A172 (cell line): Measurements from ENCODE around the gene SRSF4. TPM values are rescaled to one million over a fixed set of nuclear protein-coding genes. Genes with fewer than 3 reads are reported as not detected.
"Not testable (repeated sequence)": the region's sequence is repeated elsewhere in the genome, so short reads cannot be mapped to it uniquely, and the experiment has no call there.

Source experiments
- DNase-seq: peaks from one replicate; pipeline ENCODE4 v3.0.0-alpha.2; 2015; ENCODE audit warnings: low spot score
- total RNA-seq: library from RNA; depleted of rRNA; stranded (reverse); fragments of >200 nt; shearing (Covaris generic); gene quantifications from 2 replicates; pipeline ENCODE4 v1.2.3, GENCODE V29; 2014

Gene SRSF4
- total RNA-seq, 1 experiment from 2014 or later: 31.3 TPM

GRCh38 chr1:29162476-29163138 lies 19.1 kb downstream of the SRSF4 start:
- no peak for DNase-seq

DNA sequence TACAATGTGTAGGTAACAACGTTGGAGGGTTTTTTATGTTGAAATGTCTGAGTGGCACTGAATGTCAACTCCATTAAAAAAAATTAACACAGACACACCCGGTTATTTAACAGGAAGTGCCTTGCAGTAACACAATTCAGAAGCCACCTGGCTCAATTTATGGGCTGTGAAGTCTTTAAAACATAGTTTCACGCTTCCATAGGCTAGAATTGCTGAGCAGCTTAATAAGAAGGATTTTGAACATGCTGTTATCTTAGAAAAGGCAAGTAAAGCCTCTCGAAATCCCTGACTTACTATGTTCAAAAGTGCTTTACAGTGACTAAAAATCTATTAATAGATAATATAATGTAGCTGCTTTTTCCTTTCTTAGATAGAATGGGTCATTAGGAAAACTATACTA lies 19.7 kb downstream of the SRSF4 start:
- DNase-seq: no peak

DNA sequence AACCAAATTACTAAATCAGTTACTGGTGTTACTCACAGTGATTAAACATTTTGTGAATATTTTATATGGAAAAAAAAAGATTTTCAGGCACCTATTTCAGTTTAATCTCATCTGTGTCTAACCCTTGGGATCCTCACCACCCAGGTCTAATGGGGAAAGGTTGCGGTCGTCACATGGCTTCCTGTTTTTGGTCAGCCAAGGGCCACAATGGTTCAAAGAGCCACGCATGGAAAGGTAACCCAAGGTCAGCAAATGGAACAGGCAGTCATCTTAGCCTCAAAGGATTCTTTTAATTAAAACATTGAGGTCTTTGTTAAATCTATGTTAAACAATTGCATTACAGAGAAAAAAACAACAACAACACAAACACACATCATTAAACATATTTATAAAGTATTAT lies 21.9 kb downstream of the SRSF4 start:
- no peak for DNase-seq

- DNase-seq: no peak
Observed at GRCh38 chr1:29157269-29157601, 24.5 kb downstream of the SRSF4 start.

- no peak for DNase-seq
Observed at GRCh38 chr1:29156543-29157268, 25.0 kb downstream of the SRSF4 start.

- no peak for DNase-seq
Observed at GRCh38 chr1:29152046-29152805, 29.5 kb downstream of the SRSF4 start.

DNA sequence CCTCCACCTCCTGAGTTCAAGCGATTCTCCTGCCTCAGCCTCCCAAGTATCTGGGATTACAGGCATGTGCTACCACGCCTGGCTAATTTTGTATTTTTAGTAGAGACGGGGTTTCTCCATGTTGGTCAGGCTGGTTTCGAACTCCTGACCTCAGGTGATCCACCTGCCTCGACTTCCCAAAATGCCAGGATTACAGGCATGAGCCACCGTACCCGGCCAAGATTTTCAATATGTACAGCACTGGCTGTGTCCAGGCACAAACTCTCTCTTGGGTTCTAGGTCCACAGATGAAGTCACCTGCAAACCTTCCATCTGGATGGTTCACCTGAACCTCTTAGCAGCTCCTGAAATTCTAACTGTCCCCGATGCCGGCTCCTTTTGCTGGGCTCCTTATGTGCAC lies 31.4 kb downstream of the SRSF4 start:
- DNase-seq: not testable (repeated sequence)

DNA sequence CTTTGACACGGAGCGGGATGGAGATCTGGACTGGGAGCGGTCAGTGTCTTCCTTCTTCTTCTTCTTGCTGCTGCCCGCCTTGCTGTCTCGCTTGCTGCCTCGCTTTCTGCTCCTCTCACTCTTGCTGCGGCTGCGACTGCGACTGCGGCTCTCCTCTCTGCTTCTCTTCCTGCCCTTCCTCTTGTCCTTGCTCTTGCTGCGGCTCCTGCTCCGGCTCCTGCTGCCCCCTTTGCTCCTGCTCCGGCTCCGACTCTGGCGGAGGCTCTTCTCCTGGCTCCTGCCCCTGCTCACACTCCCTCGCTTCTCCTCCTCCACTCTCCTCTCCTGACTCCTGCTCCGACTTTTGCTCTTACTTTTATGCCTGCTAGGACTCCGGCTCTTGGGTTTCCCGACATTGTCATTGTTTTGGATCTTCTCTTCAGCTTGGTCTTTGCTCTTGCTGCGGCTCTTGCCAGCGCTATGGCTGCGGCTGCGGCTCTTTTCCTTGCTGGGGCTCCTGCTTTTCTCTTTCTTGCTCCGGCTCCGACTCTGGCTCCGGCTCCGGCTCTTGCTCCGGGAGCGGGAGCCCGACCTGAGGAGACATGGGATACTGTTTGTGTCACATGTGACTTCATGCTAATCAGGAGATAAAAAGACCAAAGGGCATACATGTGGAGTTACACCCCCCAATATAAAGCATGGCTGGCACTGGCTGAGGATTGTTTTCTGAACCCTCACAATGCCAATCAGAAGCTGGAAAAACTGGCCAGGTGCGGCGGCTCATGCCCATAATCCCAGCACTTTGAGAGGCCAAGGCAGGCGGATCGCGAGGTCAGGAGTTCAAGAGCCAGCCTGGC lies 32.8 kb downstream of the SRSF4 start:
- no peak for DNase-seq

DNA sequence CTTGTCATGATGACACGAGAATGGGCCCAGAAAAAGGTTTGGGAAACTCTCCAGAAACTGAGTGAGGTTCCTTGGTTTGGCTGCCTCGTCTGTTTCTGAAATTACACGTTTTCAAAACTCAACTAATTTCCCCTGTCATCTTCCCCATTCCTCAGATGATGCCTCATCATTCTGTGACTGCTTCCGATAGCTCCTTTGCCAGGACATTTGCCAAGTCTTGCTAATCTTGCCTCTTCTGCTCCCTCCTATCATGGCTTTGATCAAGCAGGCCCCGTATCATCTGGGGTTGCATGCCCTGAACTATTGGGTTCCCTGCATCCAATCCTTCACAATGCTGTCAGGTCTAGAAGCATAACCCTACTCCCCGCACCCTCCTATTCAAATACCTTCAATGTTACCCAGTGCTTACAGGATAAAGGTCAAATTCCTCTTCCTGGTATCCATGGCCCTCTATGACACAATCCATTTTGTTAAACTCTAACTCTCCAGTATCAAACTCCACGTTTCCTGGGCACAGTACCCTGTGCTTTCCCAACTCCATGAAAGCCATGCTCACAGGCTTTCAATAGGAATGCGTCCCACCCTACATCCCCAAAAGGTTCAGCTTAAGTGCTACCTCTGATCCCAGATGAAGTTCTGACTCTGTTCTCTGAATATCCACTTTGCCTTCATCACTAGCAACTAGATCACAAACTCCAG lies 35.8 kb downstream of the SRSF4 start:
- DNase-seq: peak; percentile 10

GRCh38 chr1:29144178-29144577 lies 37.5 kb downstream of the SRSF4 start:
- no peak for DNase-seq

DNA sequence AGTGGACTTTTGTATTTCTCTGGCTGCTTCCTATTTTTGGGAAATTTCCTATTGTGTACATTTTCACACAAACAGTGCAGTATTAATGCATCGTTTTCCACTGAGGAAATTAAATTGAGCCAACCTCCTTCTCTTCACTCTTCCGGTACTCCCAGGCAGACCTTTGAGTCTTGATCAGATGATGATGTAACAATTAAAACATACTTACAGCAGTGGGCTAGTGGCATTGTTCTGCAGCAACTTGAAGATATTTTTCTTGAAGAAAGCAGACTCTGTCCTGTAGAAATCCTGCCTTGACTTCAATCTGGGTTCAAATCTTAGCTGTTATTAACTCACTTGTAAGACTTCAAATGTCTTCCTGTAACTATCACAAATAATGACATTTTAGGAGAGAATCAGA lies 39.0 kb downstream of the SRSF4 start:
- DNase-seq: no peak

GRCh38 chr1:29136391-29136915 lies 45.2 kb downstream of the SRSF4 start:
- DNase-seq: no peak

- no peak for DNase-seq
Observed at GRCh38 chr1:29134695-29135028, 47.0 kb downstream of the SRSF4 start.

GRCh38 chr1:29133861-29134694 lies 47.6 kb downstream of the SRSF4 start:
- DNase-seq: no peak

DNA sequence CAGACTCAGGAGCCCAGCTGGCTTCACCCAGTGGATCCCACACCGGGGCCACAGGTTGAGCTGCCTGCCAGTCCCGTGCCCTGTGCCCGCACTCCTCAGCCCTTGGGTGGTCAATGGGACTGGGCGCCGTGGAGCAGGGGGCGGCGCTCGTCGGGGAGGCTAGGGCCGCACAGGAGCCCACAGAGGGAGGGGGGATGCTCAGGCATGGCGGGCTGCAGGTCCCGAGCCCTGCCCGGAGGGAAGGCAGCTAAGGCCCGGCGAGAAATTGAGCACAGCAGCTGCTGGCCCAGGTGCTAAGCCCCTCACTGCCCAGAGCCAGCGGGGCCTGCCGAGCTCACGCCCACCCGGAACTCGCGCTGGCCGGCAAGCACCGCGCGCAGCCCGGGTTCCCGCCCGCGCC lies 50.6 kb downstream of the SRSF4 start:
- DNase-seq: not testable (repeated sequence)

DNA sequence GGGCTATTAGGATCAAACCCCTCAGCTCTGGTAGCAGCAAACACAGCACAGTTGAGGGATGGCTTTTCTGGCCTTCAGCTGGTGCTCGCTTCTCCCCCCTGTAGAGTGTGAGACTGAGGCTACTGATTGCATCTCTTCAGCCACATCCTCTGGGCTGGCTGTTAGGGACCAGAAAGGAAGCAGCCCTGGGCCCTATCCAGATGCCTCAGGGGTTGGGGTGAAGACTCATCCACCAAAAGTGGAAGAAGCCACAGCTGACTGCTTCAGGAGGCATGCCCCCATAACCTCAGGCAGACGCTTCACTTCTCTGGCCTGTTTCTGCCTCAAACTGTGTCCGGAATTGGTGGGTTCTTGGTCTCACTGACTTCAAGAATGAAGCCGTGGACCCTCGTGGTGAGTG lies 51.8 kb downstream of the SRSF4 start:
- no peak for DNase-seq

DNA sequence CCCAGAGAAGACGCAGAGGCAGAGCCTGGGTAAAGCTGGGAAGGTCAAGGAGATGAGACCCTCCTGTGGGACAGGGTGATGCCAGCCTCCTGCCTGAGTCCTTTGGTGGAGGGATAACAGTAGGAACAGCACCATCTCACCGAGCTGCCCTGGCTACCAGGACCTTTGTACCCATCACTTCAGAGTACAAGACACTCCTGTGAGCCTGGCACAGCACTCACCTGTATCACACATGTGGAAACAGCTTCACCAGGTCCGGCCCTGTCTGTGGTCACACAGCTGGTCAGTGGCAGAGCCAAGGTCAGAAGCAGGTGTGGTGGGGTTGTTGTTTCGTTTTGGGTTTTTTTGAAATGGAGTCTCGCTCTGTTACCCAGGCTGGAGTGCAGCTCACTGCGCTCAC lies 53.0 kb downstream of the SRSF4 start:
- DNase-seq: no peak

- no peak for DNase-seq
Observed at GRCh38 chr1:29126198-29126597, 55.5 kb downstream of the SRSF4 start.

DNA sequence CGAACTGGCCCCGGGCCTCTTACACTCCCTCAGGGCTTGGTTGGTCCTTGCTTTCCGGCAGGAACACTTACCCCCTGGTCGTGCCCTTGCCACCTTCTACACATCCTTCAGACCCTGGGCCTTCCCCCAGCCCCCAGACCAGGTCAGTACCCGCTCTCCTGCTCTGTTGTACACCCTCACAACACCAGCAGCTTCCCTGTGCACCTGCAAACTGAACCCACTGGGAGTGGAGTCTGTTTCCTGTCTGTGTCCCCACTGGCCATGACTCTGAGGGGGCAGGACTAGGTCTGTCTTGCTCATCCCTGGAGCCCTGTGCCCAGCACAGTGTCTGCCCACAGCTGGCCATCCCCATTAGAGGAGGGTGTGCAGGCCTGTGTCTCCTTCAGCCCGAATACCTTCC lies 55.9 kb downstream of the SRSF4 start:
- DNase-seq: no peak

DNA sequence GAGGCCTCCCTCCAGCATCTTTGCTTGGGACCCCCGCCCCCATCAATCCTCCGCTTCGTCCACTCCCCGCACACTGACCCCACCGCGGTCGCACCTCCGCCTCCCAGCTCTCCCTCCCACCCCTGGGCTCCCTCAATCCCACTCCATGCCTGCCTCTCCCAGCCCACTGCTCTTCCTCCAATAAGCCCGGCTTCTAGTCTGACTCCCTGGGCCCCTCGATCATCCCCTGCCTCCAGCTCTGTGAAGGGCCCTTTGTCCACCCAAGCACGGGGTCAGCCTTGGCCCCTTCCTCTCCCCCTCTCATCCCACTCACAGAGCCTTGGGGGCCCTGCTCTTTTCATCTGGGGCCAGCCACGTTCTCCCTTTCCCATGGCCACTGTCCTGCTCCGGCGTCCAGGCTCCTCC lies 56.5 kb downstream of the SRSF4 start:
- DNase-seq: no peak
